RWPE1 (cell line): ENCODE measurements around the gene KYAT1.

Experiments used
- CTCF ChIA-PET: fragments of 350-600 bp; sonication (Branson Sonifier 250); formaldehyde crosslinking; extraction: SDS; loops from one replicate; lab custom pipeline; 2021; lab: Yijun Ruan, JAX
- POLR2A ChIA-PET: fragments of 400-600 bp; formaldehyde crosslinking; extraction: SDS; loops from one replicate; lab custom pipeline; 2020; ENCODE audit warnings: antibody characterized with exemption; ENCODE audit not compliant: low non-redundant PET; lab: Yijun Ruan, JAX
- DNase-seq: peaks from one replicate; pipeline ENCODE4 v3.0.0; 2012; ENCODE audit warnings: low spot score
- H3K27ac ChIP-seq: fragments of 450-650 bp; 2 replicates; pipeline ENCODE4 v1.5.1; 2017
- TF ChIP-seq, protein P1 (sequence below): fragments of 450-650 bp; conservative IDR thresholded peaks from 2 replicates; pipeline ENCODE4 v1.5.1; 2017; ENCODE audit warnings: low read depth, mild to moderate bottlenecking

KYAT1 gene

DNA sequence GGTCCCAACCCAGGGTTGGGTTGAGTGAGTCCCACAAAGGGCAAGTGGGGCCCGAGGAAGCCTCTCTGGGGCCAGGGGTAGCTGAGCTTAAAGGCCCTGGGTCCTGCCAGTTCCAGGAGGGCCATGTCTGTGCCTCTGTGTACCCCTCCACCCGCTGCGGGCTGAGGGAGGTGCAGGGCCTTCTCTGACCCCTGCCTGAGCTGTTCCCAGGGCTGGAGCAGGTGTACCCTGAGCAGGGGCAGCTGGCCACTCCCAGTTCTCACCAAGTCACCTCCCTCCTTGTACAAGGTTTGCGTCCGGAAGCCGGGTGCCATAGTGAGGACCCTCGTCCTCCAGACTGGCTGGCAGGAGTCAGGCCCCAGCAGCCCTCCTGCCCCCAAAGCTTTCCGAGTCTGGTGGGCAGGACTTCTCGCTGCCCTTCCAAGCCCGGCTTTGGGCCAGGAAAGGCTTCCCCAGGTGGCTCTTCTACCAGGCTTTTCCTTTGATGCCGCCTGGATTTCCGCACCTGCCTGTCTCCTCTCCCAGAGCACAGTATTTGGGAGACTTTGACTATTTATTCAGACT, 72.6 kb downstream of the KYAT1 start:
- ChIA-PET POLR2A (interaction anchor here (0.6 kb wide), 2 partner anchors 20 to 24 kb away, joined by 3 read pairs; no protein-coding TSS in a partner anchor), CTCF (interaction anchor here (0.9 kb wide), 1 partner anchor 9 kb away, joined by 6 read pairs; the partner anchor contains the start of gene ENDOG)
- TF ChIP-seq, protein P1, sequence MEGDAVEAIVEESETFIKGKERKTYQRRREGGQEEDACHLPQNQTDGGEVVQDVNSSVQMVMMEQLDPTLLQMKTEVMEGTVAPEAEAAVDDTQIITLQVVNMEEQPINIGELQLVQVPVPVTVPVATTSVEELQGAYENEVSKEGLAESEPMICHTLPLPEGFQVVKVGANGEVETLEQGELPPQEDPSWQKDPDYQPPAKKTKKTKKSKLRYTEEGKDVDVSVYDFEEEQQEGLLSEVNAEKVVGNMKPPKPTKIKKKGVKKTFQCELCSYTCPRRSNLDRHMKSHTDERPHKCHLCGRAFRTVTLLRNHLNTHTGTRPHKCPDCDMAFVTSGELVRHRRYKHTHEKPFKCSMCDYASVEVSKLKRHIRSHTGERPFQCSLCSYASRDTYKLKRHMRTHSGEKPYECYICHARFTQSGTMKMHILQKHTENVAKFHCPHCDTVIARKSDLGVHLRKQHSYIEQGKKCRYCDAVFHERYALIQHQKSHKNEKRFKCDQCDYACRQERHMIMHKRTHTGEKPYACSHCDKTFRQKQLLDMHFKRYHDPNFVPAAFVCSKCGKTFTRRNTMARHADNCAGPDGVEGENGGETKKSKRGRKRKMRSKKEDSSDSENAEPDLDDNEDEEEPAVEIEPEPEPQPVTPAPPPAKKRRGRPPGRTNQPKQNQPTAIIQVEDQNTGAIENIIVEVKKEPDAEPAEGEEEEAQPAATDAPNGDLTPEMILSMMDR: no peak
- H3K27ac ChIP-seq: peak overlapping the region; percentile 4
- no peak for DNase-seq

DNA sequence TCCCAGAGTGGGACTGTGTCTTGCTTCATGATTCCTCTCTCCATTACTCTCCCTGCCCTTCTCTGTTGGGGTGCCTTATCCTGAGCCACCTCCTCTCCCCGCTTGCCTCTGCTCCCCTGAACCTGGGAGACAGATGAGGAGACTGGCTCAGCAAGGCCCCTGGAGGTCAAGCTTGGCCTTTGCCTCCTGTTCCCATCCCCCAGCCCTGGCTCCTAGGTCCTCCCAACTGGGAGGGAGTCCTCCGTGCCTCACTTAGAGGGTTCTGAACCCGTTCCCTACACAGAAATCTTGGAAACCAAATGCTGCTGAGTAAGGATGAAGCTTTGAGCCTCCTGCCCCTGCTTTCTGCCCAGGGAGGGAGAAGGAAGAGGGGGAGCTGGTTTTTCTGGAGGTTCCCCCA, 73.2 kb downstream of the KYAT1 start:
- TF ChIP-seq, protein P1: no peak
- POLR2A ChIA-PET: interaction anchor here (0.6 kb wide), 2 partner anchors 20 to 24 kb away, joined by 3 read pairs; no protein-coding TSS in a partner anchor
- no peak for DNase-seq
- CTCF ChIA-PET: interaction anchor here (0.9 to 1.2 kb wide), 2 partner anchors 10 kb away, joined by 5 to 6 read pairs; partner anchors contain the start of gene ENDOG
- H3K27ac ChIP-seq: peak overlapping the region; percentile 4

DNA sequence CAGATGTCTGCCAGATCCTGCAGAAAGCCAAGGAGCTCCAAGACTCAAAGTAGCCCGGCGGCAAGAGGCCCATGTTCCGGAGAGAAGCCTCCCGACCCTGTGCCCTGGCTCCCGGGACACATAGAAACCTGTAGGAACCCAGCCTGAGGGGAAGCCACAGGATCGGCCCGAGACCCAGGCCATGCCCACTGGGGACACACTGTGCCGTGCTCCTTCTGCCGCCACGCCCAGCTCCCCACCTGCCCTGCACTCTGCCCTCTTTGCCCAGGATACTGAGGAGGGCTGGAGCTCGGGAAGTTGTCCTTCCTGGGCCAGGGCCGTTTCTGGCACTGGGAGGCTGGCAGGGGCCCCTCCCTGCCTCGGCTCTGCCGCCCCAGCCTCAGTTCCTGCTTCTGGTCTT, 73.9 kb downstream of the KYAT1 start:
- H3K27ac ChIP-seq: peak overlapping the region; percentile 4
- ChIA-PET POLR2A (no interaction called here), CTCF (interaction anchor here (1.2 kb wide), 1 partner anchor 11 kb away, joined by 5 read pairs; the partner anchor contains the start of gene ENDOG)
- TF ChIP-seq, protein P1: no peak
- DNase-seq: no peak

DNA sequence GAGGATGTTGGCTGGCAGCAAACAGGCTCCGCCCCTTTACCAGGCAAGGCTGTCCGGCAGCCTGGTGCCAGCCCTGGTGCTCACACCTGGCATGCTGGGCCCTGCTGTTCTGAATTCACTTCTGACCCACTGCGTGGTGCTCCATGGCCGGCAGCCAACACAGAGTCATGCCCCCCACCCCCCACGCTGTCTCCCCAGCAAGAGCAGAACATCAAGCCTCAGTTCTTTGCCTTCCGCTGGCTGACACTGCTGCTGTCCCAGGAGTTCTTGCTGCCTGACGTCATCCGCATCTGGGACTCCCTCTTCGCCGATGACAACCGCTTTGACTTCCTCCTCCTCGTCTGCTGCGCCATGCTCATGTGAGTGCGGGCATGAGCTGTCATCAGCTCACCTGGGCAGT, 76.1 kb downstream of the KYAT1 start:
- no peak for DNase-seq
- POLR2A ChIA-PET: interaction anchor here (0.6 kb wide), 1 partner anchor 15 kb away, joined by 3 read pairs; no protein-coding TSS in a partner anchor
- TF ChIP-seq, protein P1: no peak
- H3K27ac ChIP-seq: no peak overlapping the region
- CTCF ChIA-PET: no interaction called here

DNA sequence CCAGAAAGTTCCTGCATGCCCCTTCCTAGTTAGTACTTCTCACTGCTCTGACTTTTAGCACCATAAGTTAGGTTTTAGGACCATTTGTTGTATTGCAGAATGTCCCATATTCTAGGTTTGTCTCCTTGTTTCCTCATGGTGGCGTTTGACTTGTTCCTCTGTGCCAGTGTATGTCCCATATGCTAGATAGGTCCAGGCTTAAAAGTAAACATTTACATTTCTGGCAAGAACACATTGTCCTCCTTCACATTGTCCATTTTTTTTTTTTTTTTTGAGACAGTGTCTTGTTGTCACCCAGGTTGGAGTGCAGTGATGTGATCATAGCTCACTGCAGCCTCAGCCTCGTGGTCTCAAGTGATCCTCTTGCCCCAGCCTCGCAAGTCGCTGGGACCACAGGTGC, 79.3 kb downstream of the KYAT1 start:
- H3K27ac ChIP-seq: no peak overlapping the region
- ChIA-PET POLR2A (no interaction called here), CTCF (no interaction called here)
- TF ChIP-seq, protein P1: no peak
- no peak for DNase-seq

DNA sequence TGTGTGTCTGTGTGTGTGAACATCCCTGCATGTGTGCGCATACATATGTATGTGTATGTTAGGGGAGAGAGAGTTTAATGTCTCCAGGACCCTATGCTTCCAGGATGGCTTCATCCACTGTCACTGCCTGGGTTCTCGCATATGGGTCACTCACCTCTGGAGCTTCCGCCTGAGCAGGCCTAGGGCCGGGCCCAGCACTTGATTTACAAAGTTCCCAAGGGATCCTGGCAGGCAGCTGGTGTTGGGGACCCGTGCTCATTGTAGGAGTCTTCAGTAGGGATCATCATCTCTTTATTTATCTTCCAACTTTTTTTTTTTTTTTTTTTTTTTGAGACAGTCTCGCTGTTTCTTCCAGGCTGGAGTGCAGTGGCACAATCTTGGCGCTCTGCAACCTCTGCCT, 81.7 kb downstream of the KYAT1 start:
- CTCF ChIA-PET: interaction anchor here (0.8 to 1.5 kb wide), 2 partner anchors 18 to 98 kb away, joined by 3 to 6 read pairs; partner anchors contain the start of genes ENDOG and PKN3

More for the DNA sequence above, 81.7 kb downstream of the KYAT1 start:
- peak overlapping the region; percentile 2; the same call in 1 of the 2 replicates for H3K27ac ChIP-seq
- DNase-seq: no peak
- POLR2A ChIA-PET: no interaction called here
- TF ChIP-seq, protein P1: no peak
